D721Med (cell line): ENCODE data around the gene SRP54.

Experiments used
- DNase-seq: peaks from one replicate; pipeline ENCODE4 v3.0.0; 2011; ENCODE audit warnings: low spot score; ENCODE audit not compliant: insufficient read length
- FAIRE-seq: peaks from 2 replicates; lab custom pipeline; 2011; peaks lifted over from hg19 to GRCh38; lab: Jason Lieb, UNC
- TF ChIP-seq, protein P1 (sequence below): IDR thresholded peaks from 2 replicates; pipeline ENCODE4 v1.5.1; 2012; ENCODE audit warnings: mild to moderate bottlenecking, control low read depth; ENCODE audit not compliant: insufficient read depth; ENCODE audit errors: missing control alignments

SRP54 gene

DNA sequence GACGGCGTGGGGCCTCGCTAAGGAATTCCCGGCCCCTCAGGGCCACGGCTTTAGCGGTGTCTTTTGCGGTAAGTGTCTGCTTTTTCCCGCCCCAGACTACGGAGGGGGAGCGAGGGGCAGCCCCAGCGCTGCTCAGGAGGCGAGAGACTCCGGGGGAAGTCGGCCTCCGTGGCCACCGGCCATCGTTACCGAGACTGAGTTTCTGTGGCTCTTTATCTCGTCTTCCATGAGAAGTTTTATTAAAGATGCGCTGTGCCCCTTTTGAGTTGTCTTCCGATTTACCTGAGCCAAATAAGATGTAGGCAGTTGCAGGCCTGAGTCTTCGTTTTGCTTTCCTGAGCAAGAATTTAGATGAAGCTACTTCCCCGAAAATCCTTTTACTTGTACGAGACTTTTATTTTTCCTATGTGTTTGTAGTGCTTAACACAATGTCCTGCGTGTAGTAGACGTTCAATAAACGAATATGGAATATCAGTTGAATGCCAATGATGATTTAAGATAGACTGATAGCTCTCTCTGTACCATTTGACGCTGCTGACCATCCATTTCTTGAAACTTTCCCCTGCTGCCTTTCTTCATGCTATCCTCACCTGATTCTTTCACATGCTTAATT, 462 bp downstream of the SRP54 start:
- FAIRE-seq (no peak), DNase-seq (no peak)
- TF ChIP-seq, protein P1, sequence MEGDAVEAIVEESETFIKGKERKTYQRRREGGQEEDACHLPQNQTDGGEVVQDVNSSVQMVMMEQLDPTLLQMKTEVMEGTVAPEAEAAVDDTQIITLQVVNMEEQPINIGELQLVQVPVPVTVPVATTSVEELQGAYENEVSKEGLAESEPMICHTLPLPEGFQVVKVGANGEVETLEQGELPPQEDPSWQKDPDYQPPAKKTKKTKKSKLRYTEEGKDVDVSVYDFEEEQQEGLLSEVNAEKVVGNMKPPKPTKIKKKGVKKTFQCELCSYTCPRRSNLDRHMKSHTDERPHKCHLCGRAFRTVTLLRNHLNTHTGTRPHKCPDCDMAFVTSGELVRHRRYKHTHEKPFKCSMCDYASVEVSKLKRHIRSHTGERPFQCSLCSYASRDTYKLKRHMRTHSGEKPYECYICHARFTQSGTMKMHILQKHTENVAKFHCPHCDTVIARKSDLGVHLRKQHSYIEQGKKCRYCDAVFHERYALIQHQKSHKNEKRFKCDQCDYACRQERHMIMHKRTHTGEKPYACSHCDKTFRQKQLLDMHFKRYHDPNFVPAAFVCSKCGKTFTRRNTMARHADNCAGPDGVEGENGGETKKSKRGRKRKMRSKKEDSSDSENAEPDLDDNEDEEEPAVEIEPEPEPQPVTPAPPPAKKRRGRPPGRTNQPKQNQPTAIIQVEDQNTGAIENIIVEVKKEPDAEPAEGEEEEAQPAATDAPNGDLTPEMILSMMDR, result no peak

DNA sequence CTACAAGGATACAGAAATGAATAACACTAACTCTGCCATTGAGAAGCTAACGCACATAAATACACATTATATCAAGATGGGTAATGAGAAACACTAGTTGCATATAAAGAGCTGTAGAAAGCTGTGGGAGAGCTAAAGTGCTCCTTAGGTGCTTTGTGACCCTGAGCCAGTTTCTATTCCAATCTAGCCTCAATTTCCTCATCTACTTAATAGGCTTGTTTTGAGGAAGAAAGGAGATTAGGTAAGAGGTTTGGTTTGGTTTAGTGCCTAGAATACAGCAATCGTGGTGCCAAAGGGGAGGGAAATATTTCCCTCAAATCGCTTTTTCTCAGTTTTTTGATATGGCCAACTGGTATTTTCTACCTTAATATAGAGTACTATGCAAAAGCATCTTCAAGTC, 994 bp downstream of the SRP54 start:
- TF ChIP-seq, protein P1, result no peak
- DNase-seq (no peak), FAIRE-seq (no peak)

DNA sequence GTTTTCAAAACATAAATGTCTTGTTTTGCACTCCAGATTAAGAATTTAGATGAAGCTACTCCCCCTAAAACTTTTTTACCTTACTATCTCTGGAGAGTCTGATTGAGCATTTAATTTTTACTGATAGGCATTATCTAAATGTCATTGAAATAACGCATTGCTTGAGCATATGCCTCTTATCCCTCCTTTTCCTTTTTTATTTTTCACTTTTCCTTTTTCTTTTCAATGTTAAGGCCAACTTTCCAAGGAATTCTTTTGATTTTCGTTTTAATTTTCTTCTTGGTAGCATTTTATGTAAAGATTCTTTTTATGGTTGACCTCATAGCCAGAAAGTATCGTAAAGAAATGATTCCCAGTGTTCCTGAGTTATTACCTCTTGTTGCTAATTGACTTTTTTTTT, 2.9 kb downstream of the SRP54 start:
- DNase-seq, result no peak
- TF ChIP-seq, protein P1, result no peak
- FAIRE-seq, result no peak

DNA sequence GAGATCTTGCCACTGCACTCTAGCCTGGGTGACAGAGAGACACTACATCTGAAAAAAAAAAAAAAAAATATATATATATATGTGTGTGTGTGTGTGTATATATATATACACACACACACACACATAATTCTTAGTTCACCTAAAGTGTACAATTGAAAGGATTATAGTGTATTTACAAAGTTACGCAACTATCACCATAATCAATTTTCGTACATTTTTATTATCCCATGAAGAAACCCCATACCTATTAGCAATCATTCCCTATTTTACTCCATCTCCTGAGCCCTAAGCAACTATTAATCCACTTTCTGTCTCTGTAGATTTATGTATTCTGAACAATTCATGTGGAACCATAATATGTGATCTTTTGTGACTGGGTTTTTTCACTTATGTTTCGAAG, 4.4 kb downstream of the SRP54 start:
- FAIRE-seq, result no peak
- TF ChIP-seq, protein P1, result no peak
- no peak for DNase-seq

DNA sequence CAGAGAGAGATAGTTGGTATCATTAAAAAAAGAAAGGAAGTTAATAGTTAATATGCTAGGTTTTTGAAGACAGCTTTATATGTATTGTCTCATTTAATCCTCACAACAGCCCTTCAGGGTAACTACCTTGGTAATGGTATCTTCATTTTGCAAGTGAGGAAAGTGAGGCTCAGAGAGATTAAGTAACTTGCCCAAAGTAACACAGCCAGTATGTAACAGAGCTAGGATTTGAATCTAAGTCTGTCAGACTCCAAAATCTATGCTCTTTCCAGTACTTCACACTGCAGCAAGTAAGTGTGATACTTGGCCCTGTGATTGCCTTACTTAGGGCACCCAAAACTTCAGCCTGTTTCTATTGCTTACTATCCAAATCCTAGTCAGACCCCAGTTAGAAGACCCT, 7.0 kb downstream of the SRP54 start:
- TF ChIP-seq, protein P1, result no peak
- FAIRE-seq, result no peak
- DNase-seq, result no peak

DNA sequence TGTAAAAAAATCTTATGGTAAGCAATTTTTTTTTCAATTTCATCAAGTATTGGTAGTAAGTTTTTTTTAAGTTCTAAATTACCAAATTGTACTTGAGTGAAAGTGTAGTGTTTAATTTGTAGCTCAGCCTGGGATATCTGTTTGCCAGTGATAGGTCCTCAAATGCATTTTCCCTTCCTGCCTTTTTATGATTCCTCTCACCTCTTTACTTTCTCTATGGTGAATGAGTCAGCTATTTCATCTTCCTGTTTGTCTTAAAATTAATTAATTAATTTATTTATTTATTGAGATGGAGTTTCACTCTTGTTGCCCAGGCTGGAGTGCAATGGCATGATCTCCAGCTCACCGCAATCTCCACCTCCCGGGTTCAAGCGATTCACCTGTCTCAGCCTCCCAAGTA, 10.6 kb downstream of the SRP54 start:
- DNase-seq (no peak), FAIRE-seq (no peak)

DNA sequence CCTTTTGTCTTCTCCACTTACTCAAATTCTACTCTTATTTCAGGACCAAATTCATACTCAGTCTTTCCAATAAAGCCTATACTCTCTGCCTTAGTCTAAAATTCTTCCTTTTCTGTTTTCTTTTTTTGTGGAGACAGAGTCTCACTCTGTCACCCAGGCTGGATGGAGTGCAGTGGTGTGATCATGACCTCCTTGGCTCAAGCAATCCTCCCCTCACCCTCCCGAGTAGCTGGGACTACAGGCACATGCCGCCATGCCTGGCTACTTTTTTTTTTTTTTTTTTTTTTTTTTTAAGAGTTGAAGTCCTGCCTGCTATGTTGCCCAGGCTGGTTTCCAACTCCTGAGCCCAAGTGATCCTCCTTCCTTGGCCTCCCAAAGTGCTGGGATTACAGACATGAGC, 11.9 kb downstream of the SRP54 start:
- TF ChIP-seq, protein P1, result no peak
- DNase-seq (no peak), FAIRE-seq (no peak)

More for the DNA sequence above, 10.6 kb downstream of the SRP54 start:
- TF ChIP-seq, protein P1, result no peak
